BLaER1 (cell line): ENCODE data around the gene TRIP6.

Source experiments
- H3K27ac ChIP-seq: shearing (Covaris generic); formaldehyde crosslinking; 2 replicates; pipeline ENCODE4 v1.8.1; 2022
- H3K27me3 ChIP-seq: shearing (Covaris generic); formaldehyde crosslinking; 2 replicates; pipeline ENCODE4 v1.8.1; 2022
- H3K36me3 ChIP-seq: shearing (Covaris generic); formaldehyde crosslinking; 2 replicates; pipeline ENCODE4 v1.8.1; 2022
- H3K4me1 ChIP-seq: shearing (Covaris generic); formaldehyde crosslinking; 2 replicates; pipeline ENCODE4 v1.8.1; 2022
- H3K4me2 ChIP-seq: shearing (Covaris generic); formaldehyde crosslinking; 2 replicates; pipeline ENCODE4 v1.8.1; 2022
- H3K4me3 ChIP-seq: shearing (Covaris generic); formaldehyde crosslinking; 2 replicates; pipeline ENCODE4 v1.8.1; 2022
- H3K9ac ChIP-seq: shearing (Covaris generic); formaldehyde crosslinking; 2 replicates; pipeline ENCODE4 v1.8.1; 2022
- H3K9me3 ChIP-seq: shearing (Covaris generic); formaldehyde crosslinking; 2 replicates; pipeline ENCODE4 v1.8.1; 2022
- H4K20me1 ChIP-seq: shearing (Covaris generic); formaldehyde crosslinking; 2 replicates; pipeline ENCODE4 v1.8.1; 2022
- Cebpa-rat ChIP-seq: shearing (Covaris generic); IDR thresholded peaks from 2 replicates; pipeline ENCODE4 v1.8.1; 2022

TRIP6 gene

GRCh38 chr7:100825751-100826513 lies 41.3 kb upstream of the TRIP6 start:
- Histone ChIP-seq H3K27me3 (no peaks in the 10 kb centered on the region), H3K4me3 (peak overlapping the region; percentile 94), H3K27ac (peak overlapping the region; percentile 92), H3K4me2 (peak overlapping the region; percentile 88), H3K9ac (peak overlapping the region; percentile 95), H4K20me1 (peaks cover 38% of the 10 kb centered on the region), H3K9me3 (no peaks in the 10 kb centered on the region), H3K4me1 (peaks cover 49% of the 10 kb centered on the region), H3K36me3 (peaks cover 38% of the 10 kb centered on the region)
- TF ChIP-seq Cebpa-rat = no peak

DNA sequence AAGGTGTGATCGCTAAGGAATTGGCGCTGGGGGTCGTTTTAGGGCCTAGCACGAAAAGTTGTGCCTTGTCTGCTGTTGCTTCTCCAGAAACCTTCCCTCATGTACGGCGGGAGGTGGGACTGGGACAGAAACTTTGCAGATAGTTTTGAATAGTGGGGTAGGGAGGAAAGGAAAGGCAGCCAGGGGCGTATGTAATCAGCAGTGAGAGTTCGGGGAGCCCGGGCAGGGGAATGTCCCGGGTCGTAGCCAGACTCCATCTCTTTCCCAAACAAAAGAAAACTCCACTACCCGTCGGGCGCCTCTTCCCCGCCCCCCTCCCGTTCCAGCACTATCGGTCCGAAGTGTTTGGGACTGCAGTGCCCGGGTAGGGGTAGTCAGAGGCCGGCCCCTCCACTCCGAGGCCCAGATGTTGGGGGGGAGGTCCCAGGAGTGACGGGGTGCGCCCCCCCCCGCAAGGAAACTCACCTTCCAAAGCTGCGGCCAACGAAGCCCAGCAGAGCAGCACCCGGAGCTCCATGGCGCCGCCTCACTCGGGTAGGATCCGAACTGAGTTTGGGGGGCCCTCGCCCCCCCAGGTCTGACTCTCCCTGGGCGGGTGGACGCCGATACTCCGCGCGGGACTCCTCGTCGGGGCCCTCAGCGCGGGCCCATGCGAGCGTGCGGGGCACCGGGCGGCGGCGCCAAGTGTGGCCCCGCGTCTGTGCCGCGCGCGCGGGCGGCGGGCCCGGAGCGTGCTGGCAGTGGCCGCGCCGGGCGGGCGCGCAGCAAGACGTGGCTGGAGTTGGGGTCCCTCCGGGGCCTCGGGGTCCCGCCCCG lies 40.5 kb upstream of the TRIP6 start:
- Histone ChIP-seq H3K9ac (peak overlapping the region; percentile 95), H3K4me2 (peak overlapping the region; percentile 88), H4K20me1 (peaks cover 38% of the 10 kb centered on the region), H3K27me3 (no peaks in the 10 kb centered on the region), H3K36me3 (peaks cover 30% of the 10 kb centered on the region), H3K27ac (peak overlapping the region; percentile 92), H3K4me1 (peaks cover 49% of the 10 kb centered on the region), H3K9me3 (no peaks in the 10 kb centered on the region), H3K4me3 (peak overlapping the region; percentile 94)
- TF ChIP-seq Cebpa-rat = no peak

- Histone ChIP-seq H4K20me1 (peaks cover 38% of the 10 kb centered on the region), H3K9me3 (no peaks in the 10 kb centered on the region), H3K4me2 (peak within 1 kb of the TSS; percentile 95), H3K4me3 (peak within 1 kb of the TSS; percentile 94), H3K27me3 (no peaks in the 10 kb centered on the region), H3K36me3 (peaks cover 21% of the 10 kb centered on the region), H3K4me1 (peaks cover 49% of the 10 kb centered on the region), H3K27ac (peak within 1 kb of the TSS; percentile 92), H3K9ac (peak within 1 kb of the TSS; percentile 95)
- TF ChIP-seq Cebpa-rat = no peak
Observed at GRCh38 chr7:100827330-100828226, 39.6 kb upstream of the TRIP6 start, which contains the start of gene EPHB4. TSS of gene EPHB4 (minus strand) at chr7:100827523. CDS start at chr7:100827030, 493 bp downstream.

DNA sequence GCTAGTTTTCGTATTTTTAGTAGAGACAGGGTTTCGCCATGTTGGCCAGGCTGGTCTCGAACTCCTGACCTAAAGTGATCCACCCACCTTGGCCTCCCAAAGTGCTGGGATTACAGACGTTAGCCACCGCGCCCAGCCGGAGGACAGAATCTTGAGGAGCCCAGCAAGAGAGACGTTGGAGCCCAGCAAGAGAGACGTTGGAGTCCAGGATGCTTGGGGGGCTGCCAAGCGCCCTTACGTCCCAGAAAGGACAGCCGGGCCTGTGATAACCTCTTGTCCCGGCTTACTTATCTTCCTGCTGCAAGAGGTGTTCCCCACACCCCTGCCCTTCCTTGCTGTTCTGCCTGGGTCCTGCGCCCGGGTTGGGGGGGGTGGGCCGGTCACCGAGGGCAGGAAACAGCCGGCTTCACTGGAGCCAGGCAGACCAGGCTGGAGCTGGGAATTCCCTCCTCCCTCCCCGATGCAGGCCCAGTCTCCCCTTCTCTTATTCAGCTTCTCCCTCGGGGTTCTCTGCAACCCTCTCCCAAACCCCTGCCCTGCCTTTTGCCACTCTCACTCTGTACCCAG lies 38.0 kb upstream of the TRIP6 start:
- TF ChIP-seq Cebpa-rat = no peak
- H3K9ac ChIP-seq = peak overlapping the region; percentile 95; the same call in 1 of the 2 replicates

DNA sequence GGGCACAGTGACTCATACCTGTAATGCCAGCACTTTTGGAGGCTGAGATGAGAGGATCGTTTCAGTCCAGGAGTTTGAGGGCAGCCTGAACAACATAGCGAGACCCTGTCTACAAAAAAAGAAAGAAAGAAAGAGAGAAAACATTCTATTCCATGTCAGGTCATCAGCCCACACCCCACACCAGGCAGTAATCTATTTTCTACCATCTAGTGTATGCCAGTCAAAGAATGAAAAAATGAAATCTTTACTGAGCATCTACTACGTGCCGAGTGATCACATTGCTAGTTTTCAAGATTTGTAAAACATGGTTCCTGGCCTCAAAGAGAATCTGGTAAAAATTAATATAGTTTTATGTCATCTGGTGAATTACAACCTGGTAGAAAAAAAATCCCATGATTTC lies 36.8 kb upstream of the TRIP6 start:
- Histone ChIP-seq H3K27ac (no peak overlapping the region), H3K36me3 (no peaks in the 10 kb centered on the region), H3K27me3 (no peaks in the 10 kb centered on the region), H3K9me3 (no peaks in the 10 kb centered on the region), H3K9ac (no peak overlapping the region), H3K4me3 (no peak overlapping the region), H3K4me2 (no peak overlapping the region), H3K4me1 (peaks cover 33% of the 10 kb centered on the region), H4K20me1 (peaks cover 12% of the 10 kb centered on the region)
- no peak for TF ChIP-seq Cebpa-rat

More for the DNA sequence above, 38.0 kb upstream of the TRIP6 start:
- Histone ChIP-seq H3K9me3 (no peaks in the 10 kb centered on the region), H3K4me2 (peak overlapping the region; percentile 95), H3K27me3 (no peaks in the 10 kb centered on the region), H3K27ac (peak overlapping the region; percentile 41; the same call in 1 of the 2 replicates), H3K4me1 (peaks cover 45% of the 10 kb centered on the region), H3K36me3 (peaks cover 5% of the 10 kb centered on the region), H3K4me3 (peak overlapping the region; percentile 94; the same call in 1 of the 2 replicates), H4K20me1 (peaks cover 23% of the 10 kb centered on the region)

DNA sequence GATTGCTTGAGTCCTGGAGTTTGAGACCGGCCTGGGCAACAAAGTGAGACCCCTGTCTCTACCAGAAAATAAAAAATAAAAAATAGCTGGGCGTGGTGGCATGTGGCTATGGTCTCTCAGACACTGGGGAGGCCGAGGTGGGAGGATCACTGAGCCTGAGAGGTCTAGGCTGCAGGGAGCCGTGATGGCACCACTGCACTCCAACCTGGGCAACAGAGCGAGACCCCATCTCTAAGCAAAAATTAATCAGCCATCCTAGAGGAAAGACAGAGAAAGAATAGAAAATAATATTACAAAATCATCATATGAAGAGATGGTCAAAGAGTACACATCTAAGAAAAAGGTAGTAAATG lies 34.9 kb upstream of the TRIP6 start:
- Histone ChIP-seq H3K4me2 (no peak overlapping the region), H3K27me3 (no peaks in the 10 kb centered on the region), H3K27ac (no peak overlapping the region), H3K4me1 (peaks cover 42% of the 10 kb centered on the region), H3K9me3 (no peaks in the 10 kb centered on the region), H3K4me3 (no peak overlapping the region), H3K36me3 (no peaks in the 10 kb centered on the region), H4K20me1 (no peaks in the 10 kb centered on the region), H3K9ac (no peak overlapping the region)
- TF ChIP-seq Cebpa-rat = no peak

- Histone ChIP-seq H3K27ac (peak overlapping the region; percentile 88), H3K9me3 (no peaks in the 10 kb centered on the region), H3K9ac (peak overlapping the region; percentile 75), H3K4me3 (peak overlapping the region; percentile 59), H3K36me3 (no peaks in the 10 kb centered on the region), H3K4me2 (peak overlapping the region; percentile 91), H4K20me1 (no peaks in the 10 kb centered on the region), H3K4me1 (peaks cover 23% of the 10 kb centered on the region), H3K27me3 (no peaks in the 10 kb centered on the region)
- no peak for TF ChIP-seq Cebpa-rat
Observed at GRCh38 chr7:100835903-100836811, 31.0 kb upstream of the TRIP6 start.

- no peaks in the 10 kb centered on the region for H3K9me3 ChIP-seq
- H3K4me1 ChIP-seq = peaks cover 24% of the 10 kb centered on the region
- TF ChIP-seq Cebpa-rat = no peak
- H3K4me2 ChIP-seq = peak overlapping the region; percentile 91
- peak overlapping the region; percentile 75 for H3K9ac ChIP-seq
- H3K4me3 ChIP-seq = peak overlapping the region; percentile 60
- H3K27me3 ChIP-seq = no peaks in the 10 kb centered on the region
- H3K27ac ChIP-seq = peak overlapping the region; percentile 88
- H3K36me3 ChIP-seq = no peaks in the 10 kb centered on the region
- H4K20me1 ChIP-seq = no peaks in the 10 kb centered on the region
Observed at GRCh38 chr7:100836812-100837098, 30.4 kb upstream of the TRIP6 start.
